Endodermal cell (in vitro differentiated cells): ENCODE data around the gene PHLPP1. TPM values are rescaled to one million over a fixed set of nuclear protein-coding genes. Genes with fewer than 3 reads are reported as not detected.

Experiments
- DNase-seq: peaks from one replicate; pipeline ENCODE4 v3.0.0-alpha.2; 2017
- H3K27ac ChIP-seq: 2 replicates; pipeline ENCODE4 v1.5.1; 2013; ENCODE audit warnings: mild to moderate bottlenecking, low read depth, low read length, moderate library complexity
- H3K27me3 ChIP-seq: 2 replicates; pipeline ENCODE4 v1.6.1; 2013; ENCODE audit warnings: mild to moderate bottlenecking, low read length, moderate library complexity; ENCODE audit not compliant: insufficient read depth, control insufficient read depth, poor library complexity, severe bottlenecking
- H3K36me3 ChIP-seq: 2 replicates; pipeline ENCODE4 v1.7.0; 2013; ENCODE audit warnings: mild to moderate bottlenecking, low read length, moderate library complexity; ENCODE audit not compliant: control insufficient read depth, insufficient read depth
- H3K4me1 ChIP-seq: one replicate; pipeline ENCODE4 v1.7.0; 2013; ENCODE audit warnings: low read length; ENCODE audit not compliant: control insufficient read depth, insufficient read depth
- H3K4me3 ChIP-seq: 2 replicates; pipeline ENCODE4 v1.5.1; 2013; ENCODE audit warnings: mild to moderate bottlenecking, low read length, moderate library complexity
- H3K9ac ChIP-seq: 2 replicates; pipeline ENCODE4 v1.6.1; 2013; ENCODE audit warnings: mild to moderate bottlenecking, low read length, moderate library complexity; ENCODE audit not compliant: poor library complexity, severe bottlenecking; ENCODE audit errors: extremely low read depth
- H3K9me3 ChIP-seq: 2 replicates; pipeline ENCODE4 v1.6.1; 2013; ENCODE audit warnings: mild to moderate bottlenecking, low read length, moderate library complexity; ENCODE audit not compliant: control insufficient read depth
- H3K27ac Mint-ChIP-seq: 2 replicates; pipeline ENCODE4 v1.8.0; 2020; ENCODE audit warnings: mixed read lengths
- H3K27me3 Mint-ChIP-seq: 2 replicates; pipeline ENCODE4 v1.8.0; 2021; ENCODE audit warnings: mild to moderate bottlenecking, mixed read lengths; ENCODE audit not compliant: insufficient read depth
- H3K36me3 Mint-ChIP-seq: 2 replicates; pipeline ENCODE4 v1.8.0; 2020; ENCODE audit warnings: low read depth, mixed read lengths
- H3K4me1 Mint-ChIP-seq: 2 replicates; pipeline ENCODE4 v1.8.0; 2020; ENCODE audit warnings: mixed read lengths
- H3K4me3 Mint-ChIP-seq: 2 replicates; pipeline ENCODE4 v1.8.0; 2020; ENCODE audit warnings: mild to moderate bottlenecking, moderate library complexity, mixed read lengths
- H3K9me3 Mint-ChIP-seq: 2 replicates; pipeline ENCODE4 v1.8.0; 2020; ENCODE audit warnings: mild to moderate bottlenecking, mixed read lengths
- CTCF ChIP-seq: fragments of 200-600 bp; sonication (generic); conservative IDR thresholded peaks from 2 replicates; pipeline ENCODE4 v1.5.0; 2021; ENCODE audit warnings: antibody characterized with exemption, mild to moderate bottlenecking
- WGBS, 2 experiments: methylation state at CpG; one replicate each; pipeline versions ENCODE4 v1.1.5 to v1.1.7; 2013; ENCODE audit warnings: missing lambda C conversion rate in 2 of 2, mixed read lengths in 1 of 2; ENCODE audit not compliant: insufficient coverage in 1 of 2, insufficient read length in 1 of 2; 5-methylcytosine and 5-hydroxymethylcytosine counted together
- total RNA-seq, 2 donors: library from RNA; stranded (reverse); fragmentation: NEBNext Ultra II Directional in 1 of 2; extraction: Animal tissue kit (Norgen Biotek cat#: 25700) in 1 of 2; gene quantifications; 2 replicates in 1 of 2; 3 replicates in 1 of 2; pipeline ENCODE4 v1.2.1, GENCODE V29; 2021

The PHLPP1 gene
- total RNA-seq, 2 donors from 2014 or later, result 19.8 to 28.1 TPM

- Mint-ChIP-seq H3K27ac (peak overlapping the region; percentile 74), H3K4me3 (no peak overlapping the region), H3K4me1 (peaks cover 46% of the 10 kb centered on the region), H3K36me3 (peaks cover 6% of the 10 kb centered on the region), H3K27me3 (no peaks in the 10 kb centered on the region), H3K9me3 (no peaks in the 10 kb centered on the region)
- peaks cover 6% of the 10 kb centered on the region for H3K9me3 ChIP-seq
- H3K36me3 ChIP-seq, result no peaks in the 10 kb centered on the region
- no peak overlapping the region for H3K27ac ChIP-seq
- no peak overlapping the region for H3K9ac ChIP-seq
- WGBS, 2 experiments, result 46 to 70% methylated on average over 2 to 6 of the region's 6 CpGs
- no peaks in the 10 kb centered on the region for H3K27me3 ChIP-seq
- no peaks in the 10 kb centered on the region for H3K4me1 ChIP-seq
- H3K4me3 ChIP-seq, result no peak overlapping the region
- peak; percentile 59 for DNase-seq
- no peak for TF ChIP-seq CTCF
These were observed 42.2 kb downstream of the PHLPP1 start for GRCh38 chr18:62757399-62758010.

GRCh38 chr18:62758591-62758990 lies 43.2 kb downstream of the PHLPP1 start:
- no peaks in the 10 kb centered on the region for H3K27me3 ChIP-seq
- H3K27ac Mint-ChIP-seq, result peak overlapping the region; percentile 95
- H3K27me3 Mint-ChIP-seq, result no peaks in the 10 kb centered on the region
- peaks cover 6% of the 10 kb centered on the region for H3K9me3 ChIP-seq
- H3K4me1 Mint-ChIP-seq, result peaks cover 39% of the 10 kb centered on the region
- DNase-seq, result no peak
- H3K9ac ChIP-seq, result no peak overlapping the region
- H3K36me3 ChIP-seq, result no peaks in the 10 kb centered on the region
- no peak overlapping the region for H3K4me3 Mint-ChIP-seq
- peaks cover 6% of the 10 kb centered on the region for H3K36me3 Mint-ChIP-seq
- no peaks in the 10 kb centered on the region for H3K4me1 ChIP-seq
- no peak overlapping the region for H3K4me3 ChIP-seq
- H3K9me3 Mint-ChIP-seq, result no peaks in the 10 kb centered on the region
- no peak for TF ChIP-seq CTCF
- no peak overlapping the region for H3K27ac ChIP-seq
- WGBS, 2 experiments, result 12 to 38% methylated on average over 1 to 3 of the region's 3 CpGs

DNA sequence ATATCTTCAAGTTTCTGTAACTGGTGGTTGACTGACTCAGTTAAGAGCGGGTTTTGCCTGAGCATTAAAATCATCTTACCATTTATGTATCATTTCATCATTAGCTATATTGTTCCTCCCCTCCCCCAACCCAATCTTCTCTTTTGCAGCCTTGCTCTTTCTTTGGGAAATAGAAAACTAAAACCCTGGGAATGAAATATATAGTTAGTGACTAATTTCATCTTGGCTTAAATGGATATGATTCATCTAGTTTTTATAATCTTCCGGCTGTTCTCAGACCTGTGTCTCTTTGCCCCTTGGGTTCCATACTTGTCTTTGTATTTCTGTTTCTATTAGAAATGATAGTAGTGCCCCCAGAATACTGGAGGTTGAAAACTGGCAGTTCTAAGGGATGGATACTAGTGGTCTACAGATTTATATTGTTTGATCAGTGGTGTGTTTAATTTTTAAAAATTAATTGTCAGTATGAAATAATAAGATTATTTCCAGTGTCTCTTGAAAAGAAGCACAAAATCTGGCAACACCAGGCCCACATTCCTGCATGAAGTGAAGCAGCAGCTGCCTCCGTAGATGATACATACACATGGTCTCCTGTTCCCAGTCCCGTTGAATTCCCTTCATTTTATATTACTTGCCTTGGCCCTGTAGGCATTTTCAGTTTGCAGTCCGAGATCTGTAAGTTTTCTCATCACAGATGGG lies 44.5 kb downstream of the PHLPP1 start:
- no peak overlapping the region for H3K4me3 ChIP-seq
- peaks cover 6% of the 10 kb centered on the region for H3K9me3 ChIP-seq
- Mint-ChIP-seq H3K27me3 (no peaks in the 10 kb centered on the region), H3K27ac (peak overlapping the region; percentile 95), H3K36me3 (peaks cover 6% of the 10 kb centered on the region), H3K4me1 (peaks cover 41% of the 10 kb centered on the region), H3K9me3 (no peaks in the 10 kb centered on the region), H3K4me3 (peak overlapping the region; percentile 9)
- no peaks in the 10 kb centered on the region for H3K4me1 ChIP-seq
- H3K9ac ChIP-seq, result no peak overlapping the region
- H3K36me3 ChIP-seq, result no peaks in the 10 kb centered on the region
- WGBS, 2 experiments, result 53 to 68% methylated on average over 3 to 5 of the region's 5 CpGs
- no peak overlapping the region for H3K27ac ChIP-seq
- no peak for TF ChIP-seq CTCF
- DNase-seq, result peak; percentile 49
- no peaks in the 10 kb centered on the region for H3K27me3 ChIP-seq
